GM23338 (cell line): ENCODE results near the gene MRPS7. TPM values are rescaled to one million over a fixed set of nuclear protein-coding genes. Genes with fewer than 3 reads are reported as not detected.

Source experiments
- ATAC-seq: fragments of 200-7000 bp; cut with Tn5 transposase; 3 replicates; pipeline ENCODE4 v1.9.1; 2020
- DNase-seq: peaks from one replicate; pipeline ENCODE4 v3.0.0-alpha.2; 2015; ENCODE audit warnings: low spot score
- H2AFZ ChIP-seq: fragments of 200-600 bp; sonication (generic); 2 replicates; pipeline ENCODE4 v1.8.0; 2016; ENCODE audit warnings: antibody characterized with exemption, mild to moderate bottlenecking, moderate library complexity
- H3F3A ChIP-seq: fragments of 200-600 bp; sonication (generic); replicated peaks from 2 replicates; pipeline ENCODE4 v1.8.0; 2017; ENCODE audit warnings: antibody characterized with exemption, mixed run types, low read depth
- H3K27ac ChIP-seq: fragments of 200-600 bp; sonication (generic); 2 replicates; pipeline ENCODE4 v1.6.1; 2016; ENCODE audit warnings: low read depth
- H3K27me3 ChIP-seq: fragments of 200-600 bp; sonication (generic); 2 replicates; pipeline ENCODE4 v1.8.0; 2016; ENCODE audit warnings: mild to moderate bottlenecking, mixed run types, moderate library complexity; ENCODE audit not compliant: insufficient read depth
- H3K36me3 ChIP-seq: fragments of 200-600 bp; sonication (generic); 2 replicates; pipeline ENCODE4 v1.8.0; 2016; ENCODE audit warnings: mild to moderate bottlenecking; ENCODE audit not compliant: insufficient read depth
- H3K4me1 ChIP-seq: fragments of 200-600 bp; sonication (generic); 2 replicates; pipeline ENCODE4 v1.8.0; 2016; ENCODE audit warnings: mild to moderate bottlenecking, moderate library complexity; ENCODE audit not compliant: insufficient read depth
- H3K4me2 ChIP-seq: fragments of 200-600 bp; sonication (generic); 2 replicates; pipeline ENCODE4 v1.7.1; 2017; ENCODE audit warnings: mixed run types
- H3K4me3 ChIP-seq: fragments of 200-600 bp; sonication (generic); 2 replicates; pipeline ENCODE4 v1.6.1; 2016; ENCODE audit warnings: mixed run types
- H3K79me2 ChIP-seq: fragments of 200-600 bp; sonication (generic); replicated peaks from 2 replicates; pipeline ENCODE4 v1.8.0; 2017; ENCODE audit warnings: mild to moderate bottlenecking; ENCODE audit not compliant: insufficient read depth
- H3K9me2 ChIP-seq: fragments of 200-600 bp; sonication (generic); 2 replicates; pipeline ENCODE4 v1.8.0; 2017; ENCODE audit not compliant: insufficient read depth
- H4K20me1 ChIP-seq: fragments of 200-600 bp; sonication (generic); replicated peaks from 2 replicates; pipeline ENCODE4 v1.8.0; 2017; ENCODE audit warnings: mild to moderate bottlenecking; ENCODE audit not compliant: insufficient read depth
- H3K27ac Mint-ChIP-seq: 2 replicates; pipeline ENCODE4 v1.8.0; 2020; ENCODE audit warnings: inconsistent platforms, mild to moderate bottlenecking, moderate library complexity, mixed read lengths
- H3K27me3 Mint-ChIP-seq: 3 replicates; pipeline ENCODE4 v1.8.0; 2022; ENCODE audit warnings: low read depth, mild to moderate bottlenecking, moderate library complexity, mixed read lengths, inconsistent platforms; ENCODE audit not compliant: insufficient read depth, poor library complexity
- H3K36me3 Mint-ChIP-seq: 3 replicates; pipeline ENCODE4 v1.8.0; 2021; ENCODE audit warnings: low read depth, mild to moderate bottlenecking, inconsistent platforms, moderate library complexity, mixed read lengths
- H3K4me1 Mint-ChIP-seq: 3 replicates; pipeline ENCODE4 v1.8.0; 2020; ENCODE audit warnings: mild to moderate bottlenecking, inconsistent platforms, mixed read lengths
- H3K4me3 Mint-ChIP-seq: 3 replicates; pipeline ENCODE4 v1.8.0; 2021; ENCODE audit warnings: moderate library complexity, mild to moderate bottlenecking, inconsistent platforms, mixed read lengths
- H3K9me3 Mint-ChIP-seq: 3 replicates; pipeline ENCODE4 v1.8.0; 2020; ENCODE audit warnings: moderate library complexity, mild to moderate bottlenecking, inconsistent platforms, mixed read lengths
- CREB1 ChIP-seq: fragments of 250-450 bp; sonication (Bioruptor Pico); IDR thresholded peaks from 2 replicates; pipeline ENCODE4 v1.5.0; 2020; ENCODE audit warnings: low read depth, mild to moderate bottlenecking, moderate library complexity
- CTCF ChIP-seq, 2 experiments: fragments of 200-600 bp in 1 of 2; sonication (generic) in 1 of 2; conservative IDR thresholded peaks; 2 replicates each; pipeline versions ENCODE4 v1.5.1 to v1.6.1; 2016 to 2017; ENCODE audit warnings: antibody characterized with exemption in 2 of 2, low read depth in 2 of 2, mild to moderate bottlenecking in 2 of 2, moderate library complexity in 1 of 2
- EZH2phosphoT487 ChIP-seq: fragments of 200-600 bp; sonication (generic); IDR thresholded peaks from one replicate; pipeline ENCODE4 v1.8.1; 2018; ENCODE audit warnings: antibody characterized with exemption; ENCODE audit not compliant: unreplicated experiment
- NANOG ChIP-seq: IDR thresholded peaks from 2 replicates; pipeline ENCODE4 v1.6.1; 2016; ENCODE audit warnings: antibody characterized with exemption, borderline replicate concordance
- ZNF462 ChIP-seq: fragments of 250-450 bp; sonication (Bioruptor Pico); IDR thresholded peaks from 2 replicates; pipeline ENCODE4 v1.5.0; 2020; ENCODE audit warnings: mild to moderate bottlenecking, moderate library complexity
- polyA plus RNA-seq: library from polyadenylated mRNA; unstranded; fragments of >200 nt; fragmentation: Nextera tagmentation; extraction: Ambion mirVana; gene quantifications from 2 replicates; pipeline ENCODE4 v1.2.1, GENCODE V29; 2016
- total RNA-seq: library from RNA; depleted of rRNA; stranded (reverse); fragments of >200 nt; shearing (Covaris generic); gene quantifications from 2 replicates; pipeline ENCODE4 v1.2.3, GENCODE V29; 2014

Gene MRPS7
- total and polyA plus RNA-seq, 2 experiments from 2014 or later, result 60.6 to 114 TPM

- no peaks in the 10 kb centered on the region for H3K79me2 ChIP-seq
- H4K20me1 ChIP-seq, result peaks cover 3% of the 10 kb centered on the region
- no peak for DNase-seq
- no peaks in the 10 kb centered on the region for H3K4me1 ChIP-seq
- no peak overlapping the region for H3K27ac ChIP-seq
- TF ChIP-seq NANOG, result no peak
- TF ChIP-seq ZNF462 (CRISPR knock-in tag), result no peak
- TF ChIP-seq EZH2phosphoT487, result no peak
- no peak for TF ChIP-seq CREB1 (CRISPR knock-in tag)
- no peak for TF ChIP-seq CTCF (conservative IDR thresholded peaks at IDR 0.05; ENCODE audit: low read depth in 2 of 2)
- no peak for ATAC-seq
- H3K27me3 ChIP-seq, result no peaks in the 10 kb centered on the region
- no peak overlapping the region for H3K4me3 ChIP-seq
- peaks cover 13% of the 10 kb centered on the region; the same call in 1 of the 2 replicates for H3F3A ChIP-seq
- Mint-ChIP-seq H3K4me3 (no peak overlapping the region), H3K36me3 (peaks cover 82% of the 10 kb centered on the region), H3K9me3 (no peaks in the 10 kb centered on the region), H3K27me3 (peaks cover 4% of the 10 kb centered on the region), H3K4me1 (no peaks in the 10 kb centered on the region), H3K27ac (no peak overlapping the region)
- peaks cover 34% of the 10 kb centered on the region for H3K36me3 ChIP-seq
- H2AFZ ChIP-seq, result no peak overlapping the region
- no peak overlapping the region for H3K4me2 ChIP-seq
- H3K9me2 ChIP-seq, result no peaks in the 10 kb centered on the region
Observed at GRCh38 chr17:75228305-75228704, 33.4 kb upstream of the MRPS7 start.
